H54 (cell line): ENCODE measurements around the gene TBC1D9B.

Source experiments
- DNase-seq: peaks from one replicate; pipeline ENCODE4 v3.0.0; 2011; ENCODE audit warnings: low spot score, mixed read lengths; ENCODE audit not compliant: insufficient read length
- FAIRE-seq: peaks from 3 replicates; lab custom pipeline; 2011; peaks lifted over from hg19 to GRCh38; lab: Jason Lieb, UNC
- POLR2A ChIP-seq: IDR thresholded peaks from 2 replicates; pipeline ENCODE4 v1.6.1; 2011; ENCODE audit warnings: low read depth, mild to moderate bottlenecking, low read length

The TBC1D9B gene

DNA sequence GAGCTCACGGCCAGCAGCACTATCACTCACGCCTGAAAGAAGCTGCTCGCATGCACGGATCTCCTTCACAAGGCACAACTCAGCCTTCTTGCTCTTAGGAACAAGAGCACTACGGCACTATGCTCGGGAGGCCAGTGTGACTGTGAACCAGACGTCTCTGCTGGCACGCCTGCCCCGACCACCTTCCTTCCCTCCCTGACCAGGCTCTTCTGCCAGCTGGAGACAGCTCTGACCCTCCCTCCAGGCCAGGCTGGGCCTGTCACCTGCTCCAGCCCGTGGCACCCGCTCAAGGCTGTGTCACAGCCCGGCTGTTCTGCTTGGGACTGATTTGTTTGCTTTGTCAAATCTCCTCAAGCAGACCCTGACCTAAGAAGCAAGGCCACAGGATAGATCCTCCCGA lies 7.0 kb downstream of the TBC1D9B start:
- no peak for TF ChIP-seq POLR2A
- no peak for DNase-seq
- no peak for FAIRE-seq

DNA sequence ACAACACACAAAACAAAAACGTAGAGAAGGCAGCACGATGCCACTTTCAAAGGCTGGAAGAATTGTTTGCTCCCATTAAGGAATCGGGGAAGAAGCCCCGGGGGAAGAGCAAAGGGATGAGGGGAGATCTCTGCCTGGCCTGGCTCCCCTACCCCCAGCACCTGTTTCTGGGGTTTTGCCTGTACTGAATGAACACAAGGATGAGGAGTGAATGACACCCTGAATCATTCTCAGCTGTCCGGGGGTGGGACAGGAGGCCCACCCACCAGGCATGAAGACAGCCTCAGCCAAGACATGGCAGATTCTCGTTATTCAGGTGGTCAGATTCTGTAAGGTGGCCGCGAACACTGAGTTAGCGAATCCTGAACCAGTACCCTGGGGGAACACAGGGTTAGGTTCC lies 7.5 kb downstream of the TBC1D9B start:
- no peak for DNase-seq
- TF ChIP-seq POLR2A: no peak
- FAIRE-seq: no peak

DNA sequence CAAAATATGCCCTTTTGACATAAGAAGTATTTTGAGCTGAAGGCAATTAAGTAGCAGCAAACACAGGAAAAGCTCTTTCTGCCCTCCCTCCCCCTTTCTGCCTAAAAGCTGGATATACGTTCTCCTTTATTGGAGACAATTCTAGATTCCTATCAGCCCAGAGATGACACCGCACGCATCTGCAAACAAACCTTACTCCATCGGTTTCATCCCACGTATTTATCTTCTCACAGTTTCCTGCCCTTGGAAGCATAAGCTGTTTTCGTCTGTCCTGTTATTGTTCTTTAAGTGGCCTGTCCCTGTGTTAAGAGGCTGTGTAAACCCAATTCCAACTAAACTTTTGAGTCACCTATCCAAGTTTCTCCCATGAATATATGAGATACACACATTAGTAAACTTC lies 11.8 kb downstream of the TBC1D9B start:
- FAIRE-seq (no peak), DNase-seq (no peak)
- TF ChIP-seq POLR2A: no peak

DNA sequence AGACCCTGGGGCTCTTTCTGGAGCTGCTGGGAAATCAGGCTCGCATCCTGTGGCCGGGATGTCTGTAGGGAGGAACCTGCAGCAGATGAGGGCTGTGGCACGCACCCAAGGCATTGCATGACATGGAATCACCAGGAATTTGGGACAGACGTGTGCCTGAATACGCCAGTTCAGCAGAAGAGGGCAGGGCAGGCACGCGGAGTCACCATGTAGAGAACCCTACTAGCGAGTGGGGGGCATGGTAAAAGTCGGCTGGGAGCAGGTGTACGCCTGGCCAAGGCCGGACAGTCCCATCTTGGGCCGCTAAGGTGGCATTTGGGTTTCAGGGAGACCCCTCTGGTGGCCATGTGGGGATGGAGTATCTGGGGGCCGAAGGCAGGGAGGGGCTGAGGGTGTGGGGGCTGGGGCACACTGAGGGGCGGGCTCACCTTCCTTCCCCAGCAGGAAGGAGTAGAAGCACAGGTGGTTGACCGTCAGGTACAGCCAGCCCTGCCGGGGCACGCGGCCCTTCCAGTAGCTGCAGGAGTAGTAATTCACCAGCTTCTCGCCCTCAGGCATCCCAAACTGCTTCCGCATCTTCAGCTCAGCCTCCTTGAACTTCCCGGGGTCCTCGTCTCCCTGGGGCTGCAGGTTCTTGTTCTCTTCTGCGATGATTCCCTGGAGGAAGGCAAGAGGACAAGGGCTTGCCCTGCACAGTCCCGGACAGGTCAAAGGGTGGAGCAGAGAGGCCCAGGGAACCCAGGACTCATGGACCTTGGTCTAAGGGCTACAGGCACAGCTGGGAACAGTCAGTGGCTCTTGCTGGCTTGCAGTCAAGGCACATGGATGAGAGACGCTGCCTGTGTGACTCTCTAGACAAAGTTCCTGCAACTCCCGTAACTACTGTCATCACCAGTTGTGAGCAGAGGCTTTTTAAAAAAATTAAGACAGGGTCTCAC lies 13.5 kb downstream of the TBC1D9B start:
- TF ChIP-seq POLR2A: no peak
- no peak for FAIRE-seq
- no peak for DNase-seq

DNA sequence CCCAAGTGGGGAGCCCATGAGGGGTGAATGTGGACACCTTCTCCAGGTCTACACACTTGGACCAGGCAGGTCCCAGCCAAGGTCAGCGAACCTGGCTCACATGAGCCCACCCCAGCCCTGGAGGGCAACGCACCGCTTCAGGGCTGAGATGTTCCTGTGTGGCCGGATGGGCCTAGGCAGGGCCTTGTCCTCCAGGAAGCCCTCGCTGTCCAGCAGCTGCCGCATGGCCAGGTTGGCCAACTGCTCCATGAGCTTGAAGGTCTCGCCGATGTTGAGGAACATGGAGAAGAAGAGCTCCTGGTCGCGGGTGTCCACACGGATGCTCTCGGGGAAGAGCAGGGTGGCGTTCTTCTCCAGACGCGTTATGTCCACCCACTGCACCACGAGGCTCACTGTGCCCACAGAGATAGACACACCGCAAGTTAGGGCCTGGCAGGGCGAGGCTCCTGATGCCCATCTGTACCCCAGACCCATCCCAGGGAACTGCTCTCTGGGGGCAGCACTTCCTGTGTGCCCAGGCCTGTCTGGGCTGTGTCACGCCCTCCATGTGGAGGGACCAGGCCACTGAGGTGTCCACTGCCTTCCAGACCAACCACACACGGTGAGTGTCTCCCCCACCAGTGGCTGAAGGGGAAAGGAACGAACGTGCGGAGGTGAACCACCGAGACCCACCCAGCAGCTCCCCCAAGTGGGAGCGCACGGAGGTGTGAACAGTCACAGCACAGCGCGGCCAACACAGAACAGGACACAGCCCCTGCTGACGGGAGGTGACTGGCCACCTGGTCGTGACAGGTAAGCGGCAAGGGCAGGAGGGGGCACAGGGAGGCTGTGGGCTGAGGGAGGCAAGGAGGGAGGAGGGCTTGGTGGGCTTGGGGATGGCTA lies 14.4 kb downstream of the TBC1D9B start:
- no peak for FAIRE-seq
- no peak for TF ChIP-seq POLR2A
- no peak for DNase-seq

DNA sequence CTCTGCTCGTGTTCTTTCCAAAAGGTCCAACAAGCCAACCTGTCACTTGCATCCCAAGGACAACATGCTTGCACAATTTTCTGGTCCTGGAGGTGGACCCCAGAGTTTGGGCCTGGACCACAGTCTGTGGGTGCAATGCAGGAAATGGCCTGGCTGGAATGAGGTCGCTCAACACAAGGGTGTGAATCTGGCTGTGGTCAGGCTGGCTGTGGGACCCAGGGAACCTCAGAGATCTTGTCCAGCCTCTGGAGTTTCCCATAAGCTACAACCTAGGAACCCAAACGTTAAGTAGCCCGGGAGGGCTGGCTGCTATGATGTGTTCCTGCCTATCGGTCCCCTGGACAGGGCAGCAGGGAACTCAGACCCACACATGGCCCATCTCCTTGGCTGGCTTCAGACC lies 15.4 kb downstream of the TBC1D9B start:
- DNase-seq: no peak
- no peak for FAIRE-seq

DNA sequence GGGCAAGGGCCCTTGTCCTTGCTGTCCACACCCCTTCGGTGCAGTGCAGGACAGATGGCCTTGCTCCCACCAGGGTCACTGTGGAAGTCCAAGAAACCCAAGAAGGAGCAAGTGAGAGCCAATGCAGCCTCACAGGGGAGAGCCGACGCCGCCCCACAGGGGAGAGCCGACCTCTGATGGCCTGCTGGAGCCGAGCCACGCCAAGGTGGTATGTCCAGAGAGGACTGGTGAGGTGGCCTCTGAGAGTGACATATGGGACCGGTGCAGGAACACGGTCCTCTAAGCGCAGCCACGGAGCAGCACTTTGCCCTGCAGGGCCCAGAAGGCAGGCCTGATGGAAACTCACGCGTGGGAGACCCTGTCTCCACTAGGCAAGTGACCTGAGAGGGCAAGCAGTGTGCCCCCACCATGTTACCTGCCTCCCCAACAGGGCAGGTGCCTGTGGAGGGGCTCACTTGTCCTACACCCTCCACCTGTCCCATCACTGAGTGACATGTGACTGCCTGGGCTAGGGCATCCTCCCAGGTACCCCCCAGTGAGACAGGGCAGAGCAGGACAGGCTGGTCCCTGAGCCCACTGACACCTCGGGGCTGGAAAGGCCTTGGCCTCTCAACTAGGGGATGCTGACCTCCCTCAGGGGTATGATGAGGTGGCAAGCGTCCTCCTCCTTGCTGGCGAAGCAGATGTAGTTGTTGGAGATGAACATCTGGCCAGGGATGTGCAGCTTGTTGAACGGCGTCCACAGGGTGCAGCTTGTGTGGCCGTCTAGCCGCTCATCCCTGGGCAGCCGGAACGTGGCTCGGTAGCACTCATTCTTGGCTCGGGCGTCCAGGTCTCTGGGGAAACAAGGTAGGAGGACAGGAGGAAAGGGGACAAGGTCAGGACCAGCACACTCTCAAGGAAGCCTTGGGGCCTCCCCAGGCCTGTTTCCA lies 16.7 kb downstream of the TBC1D9B start:
- no peak for DNase-seq
- TF ChIP-seq POLR2A: no peak
- FAIRE-seq: no peak

More for the DNA sequence above, 15.4 kb downstream of the TBC1D9B start:
- TF ChIP-seq POLR2A: no peak

DNA sequence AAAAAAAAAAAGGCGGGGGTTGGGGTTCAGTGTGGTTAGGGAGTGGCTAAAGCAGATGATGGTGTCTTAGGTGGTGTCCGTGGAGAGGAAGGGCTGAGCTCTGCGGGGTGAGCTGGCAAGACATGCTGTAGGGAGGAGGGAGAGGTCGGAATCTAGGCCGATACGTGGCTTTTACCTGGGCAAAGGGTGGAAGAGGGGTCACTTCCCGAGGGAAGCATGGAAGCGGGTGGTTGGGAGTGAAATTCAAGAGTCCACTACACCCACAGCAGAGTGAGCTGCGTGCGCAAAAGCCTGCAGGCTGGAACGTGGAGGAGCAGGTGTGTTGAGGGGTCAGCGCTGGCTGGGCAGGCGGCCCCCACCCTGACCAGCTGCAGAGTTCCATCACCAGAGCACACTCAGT lies 17.8 kb downstream of the TBC1D9B start:
- no peak for FAIRE-seq
- no peak for TF ChIP-seq POLR2A

DNA sequence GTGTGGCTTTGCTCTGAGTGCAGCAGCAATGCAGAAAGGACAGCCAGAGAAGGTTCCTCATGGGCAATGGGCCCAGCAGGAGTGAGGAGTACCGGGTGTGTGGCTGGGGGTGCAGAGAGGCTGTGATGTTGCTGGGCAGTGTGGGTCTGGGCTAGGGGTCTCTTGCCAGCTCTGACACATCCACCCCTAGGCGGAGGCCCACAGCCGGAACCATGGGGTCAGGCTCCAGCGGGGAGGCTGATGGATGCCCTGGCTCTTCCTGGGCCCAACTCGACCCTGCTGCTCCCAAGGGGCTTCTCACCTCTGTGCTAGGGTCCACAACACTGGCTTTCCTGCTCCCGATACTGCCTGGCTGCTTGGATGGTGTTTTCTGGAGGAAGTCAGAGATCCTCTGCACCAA lies 19.9 kb downstream of the TBC1D9B start:
- DNase-seq: no peak
- no peak for FAIRE-seq
- TF ChIP-seq POLR2A: no peak

More for the DNA sequence above, 17.8 kb downstream of the TBC1D9B start:
- no peak for DNase-seq

DNA sequence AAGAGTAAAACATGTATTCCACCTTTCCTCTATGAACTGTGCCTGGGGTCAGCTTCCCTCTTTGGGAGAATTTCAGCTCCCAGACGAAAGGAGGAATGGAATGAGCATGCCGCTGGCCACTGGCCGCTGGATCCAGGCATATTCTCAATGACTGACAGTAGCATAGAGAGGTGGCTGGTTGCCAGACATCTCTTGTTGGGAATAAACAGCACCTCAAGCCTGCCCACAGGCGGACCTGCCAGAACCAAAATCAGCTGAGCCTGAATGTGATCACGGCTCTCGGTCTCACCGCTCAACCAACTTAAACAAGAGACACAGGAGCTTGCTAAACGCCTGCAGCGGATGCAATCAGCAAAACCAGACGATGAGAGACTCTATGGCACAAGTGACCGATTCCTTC lies 20.6 kb downstream of the TBC1D9B start:
- no peak for TF ChIP-seq POLR2A
- no peak for FAIRE-seq

DNA sequence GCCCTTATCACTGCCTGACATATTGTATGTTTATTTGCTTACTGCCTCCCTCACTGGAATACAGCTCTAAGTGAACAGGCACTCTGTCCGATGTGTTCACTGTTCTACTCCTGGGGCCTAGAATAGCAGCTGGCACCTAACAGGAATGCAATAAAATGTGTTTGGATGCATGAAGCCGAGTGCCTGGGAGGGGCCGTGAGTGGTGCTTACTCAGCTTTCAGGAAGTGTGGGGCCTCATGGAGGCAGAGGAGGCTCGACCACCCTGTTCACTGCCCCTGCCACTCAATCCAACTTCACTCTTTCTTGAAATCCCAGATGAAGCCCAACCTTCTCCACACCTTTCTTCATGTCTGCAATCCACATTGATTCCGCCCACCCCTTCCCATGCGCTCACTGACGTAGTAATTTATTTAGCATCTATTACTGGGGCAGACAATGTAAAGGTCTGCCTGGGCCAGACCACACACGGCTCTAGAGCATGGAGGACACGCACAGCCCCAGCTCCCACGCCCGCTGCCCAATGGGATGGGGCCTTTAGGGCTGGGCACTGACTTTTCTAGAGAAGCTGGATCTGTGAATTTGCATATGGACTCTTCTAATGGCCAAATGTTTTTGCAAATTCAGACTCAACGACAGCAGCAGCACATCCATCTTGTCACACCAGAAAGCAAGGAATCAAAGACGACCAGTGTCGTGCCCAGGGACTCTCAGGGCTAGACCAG lies 21.3 kb downstream of the TBC1D9B start:
- DNase-seq (no peak), FAIRE-seq (no peak)
- TF ChIP-seq POLR2A: no peak

More for the DNA sequence above, 20.6 kb downstream of the TBC1D9B start:
- DNase-seq: no peak

DNA sequence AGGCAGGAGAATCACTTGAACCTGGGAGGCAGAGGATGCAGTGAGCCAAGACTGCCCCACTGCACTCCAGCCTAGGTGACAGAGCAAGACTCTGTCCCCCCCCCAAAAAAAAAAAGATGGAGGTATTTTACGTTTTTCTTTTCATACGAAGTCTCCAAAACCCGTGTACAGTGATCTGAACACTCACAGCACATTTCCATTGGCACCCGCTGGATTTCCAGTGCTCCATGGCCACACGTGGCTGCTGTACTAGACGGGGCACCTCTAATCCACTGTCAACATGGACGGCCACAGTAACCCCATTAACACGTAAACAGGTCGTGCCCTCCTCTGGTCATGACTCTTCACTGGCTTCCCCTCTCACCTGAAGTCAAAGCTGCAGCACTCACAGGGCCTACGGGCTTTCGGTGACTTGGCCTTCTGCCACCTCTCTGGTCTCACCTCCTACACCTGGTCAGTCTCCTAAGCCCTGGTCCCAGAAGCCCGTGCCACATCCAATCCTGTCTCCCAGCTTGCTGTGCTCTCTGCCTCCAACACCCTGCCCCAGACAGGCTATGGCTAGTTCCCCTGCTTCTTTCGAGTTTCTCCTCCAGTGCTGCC lies 22.1 kb downstream of the TBC1D9B start:
- no peak for DNase-seq
- no peak for FAIRE-seq
- no peak for TF ChIP-seq POLR2A
